Activated CD4-positive, CD25-positive, alpha-beta regulatory T cell treated with anti-CD3 and anti-CD28 coated beads, Interleukin-2, amount 50 U/mL, for 72 hours (primary cell): ENCODE results near the gene C4orf50.
A peak's percentile ranks its signal among the peaks of the same experiment; 100 is the strongest.
"Not testable (repeated sequence)": the region's sequence is repeated elsewhere in the genome, so short reads cannot be mapped to it uniquely, and the experiment has no call there.

Experiments used
- DNase-seq: peaks from one replicate; pipeline ENCODE4 v3.0.0; 2021

Gene C4orf50

GRCh38 chr4:5885733-5886132 lies 132.5 kb downstream of the C4orf50 start:
- no peak for DNase-seq

GRCh38 chr4:5884796-5885195 lies 133.4 kb downstream of the C4orf50 start:
- DNase-seq: no peak

- DNase-seq: no peak
Measured at GRCh38 chr4:5883916-5884315, 134.3 kb downstream of the C4orf50 start.

- no peak for DNase-seq
Measured at GRCh38 chr4:5882947-5883346, 135.3 kb downstream of the C4orf50 start.

- DNase-seq: no peak
Measured at GRCh38 chr4:5881340-5881739, 136.9 kb downstream of the C4orf50 start.

- no peak for DNase-seq
Measured at GRCh38 chr4:5878359-5878758, 139.9 kb downstream of the C4orf50 start.

GRCh38 chr4:5877392-5877791 lies 140.8 kb downstream of the C4orf50 start:
- DNase-seq: no peak

GRCh38 chr4:5874811-5875449 lies 143.3 kb downstream of the C4orf50 start:
- DNase-seq: no peak

GRCh38 chr4:5870701-5871100 lies 147.5 kb downstream of the C4orf50 start:
- DNase-seq: no peak

GRCh38 chr4:5869966-5870619 lies 148.1 kb downstream of the C4orf50 start:
- DNase-seq: no peak

- no peak for DNase-seq
Measured at GRCh38 chr4:5867866-5868265, 150.4 kb downstream of the C4orf50 start.

GRCh38 chr4:5866841-5867813 lies 151.1 kb downstream of the C4orf50 start:
- DNase-seq: no peak

GRCh38 chr4:5865896-5866599 lies 152.2 kb downstream of the C4orf50 start:
- no peak for DNase-seq

GRCh38 chr4:5863461-5864113 lies 154.6 kb downstream of the C4orf50 start:
- peak; percentile 40 for DNase-seq

- DNase-seq: no peak
Measured at GRCh38 chr4:5858020-5858769, 160.0 kb downstream of the C4orf50 start.

GRCh38 chr4:5857199-5857598 lies 161.0 kb downstream of the C4orf50 start:
- DNase-seq: no peak

- not testable (repeated sequence) for DNase-seq
Measured at GRCh38 chr4:5856362-5856761, 161.9 kb downstream of the C4orf50 start.

GRCh38 chr4:5854929-5855328 lies 163.3 kb downstream of the C4orf50 start:
- no peak for DNase-seq

GRCh38 chr4:5852523-5853202 lies 165.6 kb downstream of the C4orf50 start:
- DNase-seq: no peak

- no peak for DNase-seq
Measured at GRCh38 chr4:5851637-5852301, 166.5 kb downstream of the C4orf50 start.
